ENCODE measurements around the gene PMPCB. TPM values are rescaled to one million over a fixed set of nuclear protein-coding genes. Genes with fewer than 3 reads are reported as not detected.
"Not testable (repeated sequence)": the region's sequence is repeated elsewhere in the genome, so short reads cannot be mapped to it uniquely, and the experiment has no call there.

PMPCB gene, protein sequence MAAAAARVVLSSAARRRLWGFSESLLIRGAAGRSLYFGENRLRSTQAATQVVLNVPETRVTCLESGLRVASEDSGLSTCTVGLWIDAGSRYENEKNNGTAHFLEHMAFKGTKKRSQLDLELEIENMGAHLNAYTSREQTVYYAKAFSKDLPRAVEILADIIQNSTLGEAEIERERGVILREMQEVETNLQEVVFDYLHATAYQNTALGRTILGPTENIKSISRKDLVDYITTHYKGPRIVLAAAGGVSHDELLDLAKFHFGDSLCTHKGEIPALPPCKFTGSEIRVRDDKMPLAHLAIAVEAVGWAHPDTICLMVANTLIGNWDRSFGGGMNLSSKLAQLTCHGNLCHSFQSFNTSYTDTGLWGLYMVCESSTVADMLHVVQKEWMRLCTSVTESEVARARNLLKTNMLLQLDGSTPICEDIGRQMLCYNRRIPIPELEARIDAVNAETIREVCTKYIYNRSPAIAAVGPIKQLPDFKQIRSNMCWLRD
- polyA plus RNA-seq (130 and 138 TPM in 2 replicates), polyA minus RNA-seq (85.5 and 95.2 TPM in 2 replicates)

GRCh38 chr7:103296901-103297836 is at the start of gene PMPCB:
Gene PMPCB, plus strand, starts transcription at chr7:103297435. Its CDS starts 25 bp downstream, at chr7:103297460.
- Histone ChIP-seq H3K27ac (ENCODE audit: low read length) (peak within 1 kb of the TSS; percentile 83), H3K27me3 (ENCODE audit: insufficient read depth, low read depth, low read length) (no peaks in the 10 kb centered on the region), H2AFZ (ENCODE audit: low read depth, low read length) (peak within 1 kb of the TSS; percentile 74), H3K4me3 (ENCODE audit: low read length) (peak within 1 kb of the TSS; percentile 92), H3K36me3 (ENCODE audit: insufficient read depth, low read length) (no peaks in the 10 kb centered on the region), H3K9me2 (ENCODE audit: insufficient read depth, low read length) (no peaks in the 10 kb centered on the region), H3K79me2 (replicated peaks; ENCODE audit: insufficient read depth, low read length) (peaks cover 21% of the 10 kb centered on the region), H4K20me1 (ENCODE audit: insufficient read depth) (no peaks in the 10 kb centered on the region), H3K9me3 (ENCODE audit: low read length) (no peaks in the 10 kb centered on the region), H3K9ac (ENCODE audit: low read length) (peak within 1 kb of the TSS; percentile 92), H3K4me2 (ENCODE audit: low read length) (peak within 1 kb of the TSS; percentile 97), H3F3A (ENCODE audit: insufficient read depth, low read length, poor library complexity, severe bottlenecking) (no peaks in the 10 kb centered on the region)
- TF ChIP-seq SMC3 (conservative IDR thresholded peaks at IDR 0.05; ENCODE audit: poor library complexity) (peak; percentile 86), EZH2 (IDR thresholded peaks at IDR 0.05; ENCODE audit: borderline replicate concordance, insufficient read depth, low read length, poor library complexity, severe bottlenecking) (no peak), MXI1 (conservative IDR thresholded peaks at IDR 0.05; ENCODE audit: poor library complexity, severe bottlenecking) (peak; percentile 77), RAD21 (conservative IDR thresholded peaks at IDR 0.05) (peak; percentile 69), EP300 (conservative IDR thresholded peaks at IDR 0.05; ENCODE audit: poor library complexity, severe bottlenecking) (peak; percentile 25), POLR2AphosphoS5 (IDR thresholded peaks at IDR 0.05) (peak; percentile 93), TAF1 (IDR thresholded peaks at IDR 0.05; ENCODE audit: low read depth) (peak; percentile 96)
- TF ChIP-seq, protein P1, sequence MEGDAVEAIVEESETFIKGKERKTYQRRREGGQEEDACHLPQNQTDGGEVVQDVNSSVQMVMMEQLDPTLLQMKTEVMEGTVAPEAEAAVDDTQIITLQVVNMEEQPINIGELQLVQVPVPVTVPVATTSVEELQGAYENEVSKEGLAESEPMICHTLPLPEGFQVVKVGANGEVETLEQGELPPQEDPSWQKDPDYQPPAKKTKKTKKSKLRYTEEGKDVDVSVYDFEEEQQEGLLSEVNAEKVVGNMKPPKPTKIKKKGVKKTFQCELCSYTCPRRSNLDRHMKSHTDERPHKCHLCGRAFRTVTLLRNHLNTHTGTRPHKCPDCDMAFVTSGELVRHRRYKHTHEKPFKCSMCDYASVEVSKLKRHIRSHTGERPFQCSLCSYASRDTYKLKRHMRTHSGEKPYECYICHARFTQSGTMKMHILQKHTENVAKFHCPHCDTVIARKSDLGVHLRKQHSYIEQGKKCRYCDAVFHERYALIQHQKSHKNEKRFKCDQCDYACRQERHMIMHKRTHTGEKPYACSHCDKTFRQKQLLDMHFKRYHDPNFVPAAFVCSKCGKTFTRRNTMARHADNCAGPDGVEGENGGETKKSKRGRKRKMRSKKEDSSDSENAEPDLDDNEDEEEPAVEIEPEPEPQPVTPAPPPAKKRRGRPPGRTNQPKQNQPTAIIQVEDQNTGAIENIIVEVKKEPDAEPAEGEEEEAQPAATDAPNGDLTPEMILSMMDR (IDR thresholded peaks at IDR 0.05; ENCODE audit: poor library complexity, severe bottlenecking) = peak; percentile 97
- TF ChIP-seq, protein P2, sequence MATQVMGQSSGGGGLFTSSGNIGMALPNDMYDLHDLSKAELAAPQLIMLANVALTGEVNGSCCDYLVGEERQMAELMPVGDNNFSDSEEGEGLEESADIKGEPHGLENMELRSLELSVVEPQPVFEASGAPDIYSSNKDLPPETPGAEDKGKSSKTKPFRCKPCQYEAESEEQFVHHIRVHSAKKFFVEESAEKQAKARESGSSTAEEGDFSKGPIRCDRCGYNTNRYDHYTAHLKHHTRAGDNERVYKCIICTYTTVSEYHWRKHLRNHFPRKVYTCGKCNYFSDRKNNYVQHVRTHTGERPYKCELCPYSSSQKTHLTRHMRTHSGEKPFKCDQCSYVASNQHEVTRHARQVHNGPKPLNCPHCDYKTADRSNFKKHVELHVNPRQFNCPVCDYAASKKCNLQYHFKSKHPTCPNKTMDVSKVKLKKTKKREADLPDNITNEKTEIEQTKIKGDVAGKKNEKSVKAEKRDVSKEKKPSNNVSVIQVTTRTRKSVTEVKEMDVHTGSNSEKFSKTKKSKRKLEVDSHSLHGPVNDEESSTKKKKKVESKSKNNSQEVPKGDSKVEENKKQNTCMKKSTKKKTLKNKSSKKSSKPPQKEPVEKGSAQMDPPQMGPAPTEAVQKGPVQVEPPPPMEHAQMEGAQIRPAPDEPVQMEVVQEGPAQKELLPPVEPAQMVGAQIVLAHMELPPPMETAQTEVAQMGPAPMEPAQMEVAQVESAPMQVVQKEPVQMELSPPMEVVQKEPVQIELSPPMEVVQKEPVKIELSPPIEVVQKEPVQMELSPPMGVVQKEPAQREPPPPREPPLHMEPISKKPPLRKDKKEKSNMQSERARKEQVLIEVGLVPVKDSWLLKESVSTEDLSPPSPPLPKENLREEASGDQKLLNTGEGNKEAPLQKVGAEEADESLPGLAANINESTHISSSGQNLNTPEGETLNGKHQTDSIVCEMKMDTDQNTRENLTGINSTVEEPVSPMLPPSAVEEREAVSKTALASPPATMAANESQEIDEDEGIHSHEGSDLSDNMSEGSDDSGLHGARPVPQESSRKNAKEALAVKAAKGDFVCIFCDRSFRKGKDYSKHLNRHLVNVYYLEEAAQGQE (IDR thresholded peaks at IDR 0.05; ENCODE audit: borderline replicate concordance) = peak; percentile 78

DNA sequence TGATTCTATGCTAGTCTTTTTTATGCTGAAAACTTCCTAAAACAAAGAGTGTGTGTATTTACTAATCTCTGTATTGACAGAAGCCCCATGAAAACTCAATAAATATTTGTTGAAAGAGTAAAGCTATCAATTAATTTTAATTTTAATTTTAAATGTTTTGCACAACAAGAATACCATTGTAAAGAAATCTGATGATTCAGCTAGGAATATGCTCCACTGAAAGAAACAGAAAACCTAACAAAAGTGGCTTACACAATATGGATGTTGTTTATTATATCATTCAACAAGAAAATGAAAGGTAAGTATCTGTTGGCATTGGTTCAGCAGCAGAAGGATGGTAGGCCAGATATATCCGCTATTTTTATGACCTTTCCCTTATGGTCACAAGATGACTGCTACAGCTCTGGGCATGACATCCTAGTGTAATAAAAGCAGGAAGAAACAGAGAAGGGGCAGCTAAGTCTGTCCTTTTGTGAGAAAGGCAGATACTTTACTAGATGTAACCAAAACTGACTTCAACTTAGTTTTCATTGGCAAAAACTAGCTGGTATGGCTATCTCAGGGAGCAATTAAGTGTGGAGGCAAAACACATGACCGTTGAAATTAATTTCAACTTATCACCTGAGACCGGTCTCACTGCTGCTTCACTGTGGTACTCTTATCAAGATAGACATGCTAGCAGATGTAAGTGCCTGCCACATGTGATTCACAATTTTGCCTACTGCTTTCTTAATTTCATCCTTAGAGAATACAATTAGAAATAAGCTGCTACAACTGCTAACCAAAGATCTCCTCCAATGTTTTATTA is 43.3 kb upstream of the PMPCB start:
- H3K4me3 ChIP-seq (ENCODE audit: low read length) = not testable (repeated sequence)

DNA sequence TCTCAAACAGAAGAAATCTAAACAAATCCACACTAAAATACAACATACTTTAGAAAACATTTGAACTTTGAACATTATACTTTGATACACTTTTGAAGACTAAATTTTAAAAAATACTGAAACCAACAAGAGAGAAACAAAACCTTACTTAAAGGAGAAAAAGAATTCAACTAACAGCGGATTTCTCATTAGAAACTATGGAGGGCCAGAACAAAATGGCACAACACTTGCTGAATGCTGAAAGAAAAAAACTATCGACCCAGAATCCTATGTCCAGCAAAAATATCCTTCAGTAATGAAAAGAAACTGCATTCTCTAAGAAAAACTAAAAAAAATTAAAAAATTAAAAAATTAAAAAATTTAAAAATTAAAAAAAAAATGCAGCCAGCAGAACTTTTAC is 33.2 kb upstream of the PMPCB start:
- not testable (repeated sequence) for H3K79me2 ChIP-seq (replicated peaks; ENCODE audit: insufficient read depth, low read length); H3K9ac ChIP-seq (ENCODE audit: low read length); H4K20me1 ChIP-seq (ENCODE audit: insufficient read depth); H3K9me2 ChIP-seq (ENCODE audit: insufficient read depth, low read length); H3K4me2 ChIP-seq (ENCODE audit: low read length); H3F3A ChIP-seq (ENCODE audit: insufficient read depth, low read length, poor library complexity, severe bottlenecking); H3K9me3 ChIP-seq (ENCODE audit: low read length); H2AFZ ChIP-seq (ENCODE audit: low read depth, low read length); H3K27me3 ChIP-seq (ENCODE audit: insufficient read depth, low read depth, low read length); H3K27ac ChIP-seq (ENCODE audit: low read length); H3K36me3 ChIP-seq (ENCODE audit: insufficient read depth, low read length); H3K4me3 ChIP-seq (ENCODE audit: low read length)

More for the DNA sequence above, 43.3 kb upstream of the PMPCB start:
- H3K9me3 ChIP-seq (ENCODE audit: low read length); H3K27me3 ChIP-seq (ENCODE audit: insufficient read depth, low read depth, low read length); H3K27ac ChIP-seq (ENCODE audit: low read length); H3K4me2 ChIP-seq (ENCODE audit: low read length); H3K9ac ChIP-seq (ENCODE audit: low read length); H3F3A ChIP-seq (ENCODE audit: insufficient read depth, low read length, poor library complexity, severe bottlenecking); H3K36me3 ChIP-seq (ENCODE audit: insufficient read depth, low read length); H3K9me2 ChIP-seq (ENCODE audit: insufficient read depth, low read length); H2AFZ ChIP-seq (ENCODE audit: low read depth, low read length); H4K20me1 ChIP-seq (ENCODE audit: insufficient read depth); H3K79me2 ChIP-seq (replicated peaks; ENCODE audit: insufficient read depth, low read length): not testable (repeated sequence)

GRCh38 chr7:103266229-103266628 is 31.0 kb upstream of the PMPCB start:
- H3K27me3 ChIP-seq (ENCODE audit: insufficient read depth, low read depth, low read length); H3K27ac ChIP-seq (ENCODE audit: low read length): not testable (repeated sequence)

More at GRCh38 chr7:103266229-103266628, 31.0 kb upstream of the PMPCB start:
- H3K9ac ChIP-seq (ENCODE audit: low read length); H3K9me3 ChIP-seq (ENCODE audit: low read length); H2AFZ ChIP-seq (ENCODE audit: low read depth, low read length); H3K4me2 ChIP-seq (ENCODE audit: low read length); H3K36me3 ChIP-seq (ENCODE audit: insufficient read depth, low read length); H3K79me2 ChIP-seq (replicated peaks; ENCODE audit: insufficient read depth, low read length); H3K4me3 ChIP-seq (ENCODE audit: low read length); H3F3A ChIP-seq (ENCODE audit: insufficient read depth, low read length, poor library complexity, severe bottlenecking); H3K9me2 ChIP-seq (ENCODE audit: insufficient read depth, low read length); H4K20me1 ChIP-seq (ENCODE audit: insufficient read depth): not testable (repeated sequence)
